Coronary artery (tissue), 2 donors: ENCODE results near the gene ST6GALNAC1.

ENCODE experiments used
- DNase-seq: peaks from one replicate; pipeline ENCODE4 v3.0.0-alpha.2; 2017; ENCODE audit warnings: low spot score
- H3K27ac ChIP-seq, 2 donors: fragments of 200-600 bp; sonication (generic); one replicate each; pipeline ENCODE4 v1.5.1; 2016 to 2019
- H3K4me3 ChIP-seq: fragments of 200-600 bp; sonication (generic); 2 replicates; pipeline ENCODE4 v1.5.1; 2016; ENCODE audit warnings: mild to moderate bottlenecking, moderate library complexity
- CTCF ChIP-seq: fragments of 200-600 bp; sonication (generic); IDR thresholded peaks from one replicate; pipeline ENCODE4 v1.5.1; 2019; ENCODE audit warnings: antibody characterized with exemption

ST6GALNAC1 gene

DNA sequence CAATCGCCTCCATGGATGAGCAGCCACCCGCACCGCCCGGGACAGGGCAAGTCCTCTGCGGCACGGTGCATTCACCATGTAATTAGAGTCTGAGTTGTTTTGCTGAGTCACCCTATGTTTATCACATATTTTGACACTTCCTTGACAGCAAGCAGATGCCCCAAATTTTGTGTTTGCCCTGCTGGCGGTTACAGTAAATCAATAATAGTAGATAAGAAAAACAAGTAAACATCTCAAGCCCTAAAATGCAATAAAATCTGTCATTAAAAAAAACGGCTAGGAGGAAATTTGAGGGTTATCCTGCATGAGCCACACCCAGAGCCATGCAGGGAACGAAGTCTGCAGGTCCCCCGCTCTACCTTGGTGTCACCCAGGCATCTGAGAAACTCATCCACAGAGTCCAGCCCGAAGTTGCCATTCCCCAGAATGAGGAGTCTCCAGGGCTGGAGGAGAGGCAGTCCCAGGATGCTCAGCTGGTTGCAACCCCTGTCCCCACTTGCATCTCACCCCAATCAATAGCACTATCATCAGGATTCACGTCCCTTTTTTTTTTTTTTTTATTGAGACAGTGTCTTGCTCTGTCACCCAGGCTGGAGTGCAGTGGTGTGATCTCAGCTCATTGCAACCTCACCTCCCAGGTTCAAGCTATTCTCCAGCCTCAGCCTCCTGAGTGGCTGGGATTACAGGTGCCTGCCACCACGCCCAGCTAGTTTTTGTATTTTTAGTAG, 16.5 kb upstream of the ST6GALNAC1 start:
- Histone ChIP-seq H3K27ac (no peak overlapping the region), H3K4me3 (no peak overlapping the region)
- no peak for DNase-seq
- no peak for TF ChIP-seq CTCF

DNA sequence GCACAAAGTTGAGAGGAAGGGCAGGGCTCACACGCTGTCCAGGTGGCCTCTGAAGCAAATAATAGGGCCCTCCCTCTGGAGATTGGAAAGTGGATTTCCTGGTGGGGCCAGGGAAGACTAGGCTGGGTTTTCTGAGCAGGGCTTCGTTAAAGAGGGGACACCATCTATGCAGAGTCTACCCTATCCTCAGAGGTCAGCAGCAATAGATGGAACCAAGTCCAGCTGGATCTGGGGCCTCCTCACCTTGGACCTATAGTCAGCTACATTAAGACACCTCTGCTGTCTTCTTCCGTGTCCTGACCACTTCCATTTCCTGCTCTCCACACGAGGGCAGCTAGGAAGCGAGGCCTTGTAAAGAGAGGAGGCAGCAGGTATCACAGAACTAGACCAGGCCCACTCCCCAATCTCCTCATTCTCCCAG, 14.7 kb upstream of the ST6GALNAC1 start:
- no peak overlapping the region for H3K27ac ChIP-seq
- DNase-seq = no peak
- TF ChIP-seq CTCF = no peak
- no peak overlapping the region for H3K4me3 ChIP-seq

- no peak for TF ChIP-seq CTCF
- no peak overlapping the region for H3K27ac ChIP-seq
- DNase-seq = no peak
- H3K4me3 ChIP-seq = no peak overlapping the region
These were observed 14.1 kb upstream of the ST6GALNAC1 start for GRCh38 chr17:76657505-76658241.

GRCh38 chr17:76654408-76654807, 10.9 kb upstream of the ST6GALNAC1 start:
- no peak for DNase-seq
- Histone ChIP-seq H3K27ac (no peak overlapping the region), H3K4me3 (no peak overlapping the region)
- no peak for TF ChIP-seq CTCF

- TF ChIP-seq CTCF = no peak
- no peak for DNase-seq
- H3K4me3 ChIP-seq = no peak overlapping the region
- H3K27ac ChIP-seq = no peak overlapping the region
These were observed 6.9 kb upstream of the ST6GALNAC1 start for GRCh38 chr17:76650504-76650903.

- DNase-seq = no peak
- no peak overlapping the region for H3K27ac ChIP-seq
- H3K4me3 ChIP-seq = no peak overlapping the region
- no peak for TF ChIP-seq CTCF
These were observed 3.2 kb upstream of the ST6GALNAC1 start for GRCh38 chr17:76646712-76647111.

DNA sequence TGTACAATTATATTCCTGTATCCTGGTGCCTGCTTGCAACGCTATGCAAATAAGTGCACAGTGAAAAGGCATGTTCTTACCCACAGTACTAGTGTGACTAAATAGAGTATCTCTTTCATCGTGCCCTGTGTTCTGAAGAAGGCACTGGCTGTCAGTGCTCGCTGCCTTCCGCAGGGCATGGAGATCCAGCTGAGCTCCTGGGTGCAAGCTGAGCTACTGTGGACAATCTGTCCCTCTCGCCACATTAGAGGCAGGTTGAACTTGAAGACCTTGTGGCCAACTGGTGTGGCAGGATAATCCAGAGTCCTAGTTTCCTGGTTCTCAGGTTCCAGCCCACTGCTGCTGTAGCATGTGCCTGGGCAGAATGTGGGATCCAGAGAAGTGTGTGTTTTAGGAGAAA, 1.9 kb upstream of the ST6GALNAC1 start:
- no peak overlapping the region for H3K27ac ChIP-seq
- no peak for TF ChIP-seq CTCF
- DNase-seq = no peak
- no peak overlapping the region for H3K4me3 ChIP-seq
